Smooth muscle cell of the brain vasculature (primary cell): ENCODE data around the gene RNASEH2A.
"Not testable (repeated sequence)": the region's sequence is repeated elsewhere in the genome, so short reads cannot be mapped to it uniquely, and the experiment has no call there.

Source experiments
- DNase-seq: peaks from one replicate; pipeline ENCODE4 v3.0.0-alpha.2; 2012; ENCODE audit warnings: low read depth, low spot score

RNASEH2A gene

DNA sequence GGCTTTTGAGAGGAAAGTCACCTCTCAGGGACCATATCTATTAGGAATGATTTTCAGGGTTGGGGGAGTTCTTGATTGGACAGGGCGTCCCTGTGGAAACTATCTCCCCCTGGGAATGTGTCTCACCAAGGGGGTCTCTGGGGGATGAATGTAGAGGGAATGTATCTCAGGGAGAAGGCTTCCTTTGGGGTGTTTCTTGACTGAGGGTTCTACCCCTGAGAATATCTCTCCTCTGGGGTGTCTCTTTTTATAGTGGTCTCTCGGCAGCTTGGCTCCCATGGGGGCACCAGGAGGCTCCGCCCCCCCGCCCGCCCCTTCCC is 27.0 kb downstream of the RNASEH2A start:
- no peak for DNase-seq

DNA sequence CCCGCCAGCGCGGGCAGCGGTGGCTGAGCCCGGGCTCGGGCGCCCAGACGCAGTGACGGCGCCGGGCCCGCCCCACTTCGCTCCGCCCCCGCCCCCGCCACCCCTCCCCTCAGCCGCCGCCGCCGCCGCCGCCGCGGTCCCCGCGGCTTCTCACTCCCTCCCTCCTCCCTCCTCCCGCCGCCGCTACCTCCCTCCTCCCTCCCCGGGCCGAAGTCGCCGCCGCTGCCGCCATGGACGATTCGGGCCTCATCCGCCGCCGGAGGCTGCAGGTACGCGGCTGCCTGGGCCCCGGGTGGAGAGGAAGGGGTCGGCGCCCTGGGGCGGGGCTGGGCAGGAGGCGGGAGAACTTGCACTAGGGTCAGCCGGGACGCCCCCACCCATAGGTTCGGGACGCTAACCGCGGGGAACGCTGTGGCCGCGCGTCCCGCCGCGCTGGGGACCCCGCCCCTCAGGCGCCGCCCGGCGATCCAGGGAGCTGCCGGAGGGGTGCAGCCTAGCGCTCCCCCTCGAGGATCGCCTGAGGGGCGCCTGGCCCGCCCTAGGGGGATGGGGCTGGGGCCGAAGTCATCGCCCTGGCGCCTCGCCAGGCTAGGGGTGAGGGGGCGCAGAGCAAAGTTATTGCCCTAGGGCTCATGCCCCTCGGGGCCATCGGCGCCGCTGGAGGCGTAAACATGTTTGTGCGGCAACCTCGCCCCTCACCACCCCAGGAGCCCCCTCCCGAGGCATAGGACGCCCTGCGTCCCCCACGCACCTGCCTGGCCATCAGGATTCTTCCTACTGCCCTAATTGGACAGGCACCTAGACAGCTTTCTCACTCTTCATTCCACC is 27.6 kb downstream of the RNASEH2A start:
- no peak for DNase-seq

DNA sequence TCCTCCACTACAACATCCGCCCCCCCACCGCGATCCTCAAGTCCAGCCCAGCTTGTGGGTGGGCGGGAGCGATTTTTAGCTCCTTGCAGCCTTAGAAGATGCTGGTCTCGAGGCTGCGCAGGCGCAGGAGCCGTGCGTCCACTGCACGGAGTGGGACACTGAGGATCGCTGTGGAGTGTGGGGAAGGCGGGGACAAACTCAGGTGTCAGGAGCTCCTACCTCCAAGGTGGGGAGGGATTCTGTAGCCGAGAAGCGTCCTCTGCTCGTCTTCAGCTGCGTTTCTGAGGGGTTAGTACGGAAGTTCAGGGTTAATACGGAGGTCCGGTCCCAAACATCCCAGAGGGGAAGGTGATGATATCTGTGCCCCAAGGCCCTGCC is 28.2 kb downstream of the RNASEH2A start, which contains the start of gene RTBDN:
TSS of gene RTBDN (minus strand) at position 14 of the 378 bp plus-strand sequence. CDS start 4,600 bp downstream, outside the sequence.
- no peak for DNase-seq

DNA sequence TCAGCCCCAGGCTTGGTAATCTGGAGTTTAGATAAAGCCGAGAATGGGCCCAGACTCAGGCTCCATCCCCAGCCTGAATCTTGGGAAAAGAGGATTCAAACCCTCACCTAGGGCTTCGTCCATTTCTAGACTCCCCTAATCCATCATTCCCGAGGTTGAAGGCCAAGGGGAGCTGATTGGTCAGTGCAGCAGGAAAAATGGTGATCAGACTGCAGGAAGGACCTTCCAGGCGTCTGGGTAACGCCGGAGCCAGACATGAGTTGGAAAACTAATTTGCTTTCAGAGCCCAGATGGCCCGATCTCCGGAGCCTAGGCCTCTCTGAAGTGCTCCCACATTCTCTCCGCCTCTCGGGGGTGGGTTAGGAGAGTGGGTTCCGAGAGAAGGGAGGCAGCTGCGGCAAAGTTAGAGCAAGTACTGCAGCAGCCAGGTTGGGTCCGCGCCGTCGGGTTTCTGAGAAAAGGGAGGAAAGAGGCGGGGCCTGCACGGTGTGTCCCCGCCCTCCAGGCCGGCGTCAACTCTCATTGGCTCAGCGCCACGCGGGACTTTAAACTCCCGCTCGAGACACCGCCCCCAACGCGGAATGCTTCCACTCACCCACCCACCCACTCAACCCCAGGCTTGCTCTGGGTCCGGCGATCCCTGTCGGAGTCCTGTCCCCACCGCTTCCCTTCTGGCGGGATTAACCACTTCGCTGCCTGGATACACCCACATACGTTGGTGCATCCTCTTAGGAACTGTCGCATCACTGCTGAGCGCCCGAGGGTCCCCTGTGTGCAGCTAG is 28.8 kb downstream of the RNASEH2A start:
- DNase-seq, result no peak

DNA sequence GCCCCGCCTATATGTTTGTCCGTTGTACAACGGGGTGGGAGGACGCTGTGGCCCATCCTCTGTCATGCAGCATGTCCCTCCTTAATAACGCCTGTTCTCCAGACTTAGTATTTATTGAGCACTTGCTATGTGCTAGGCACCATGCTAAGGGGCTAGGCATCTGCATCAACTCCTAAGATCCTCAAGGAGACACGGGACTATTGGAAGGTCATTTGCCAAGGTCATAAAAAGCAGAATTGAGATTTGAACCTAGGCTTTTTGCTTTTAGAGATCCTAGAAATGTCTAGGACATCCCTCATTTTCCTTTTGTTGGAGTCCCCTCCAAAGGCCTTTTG is 30.1 kb downstream of the RNASEH2A start:
- no peak for DNase-seq

DNA sequence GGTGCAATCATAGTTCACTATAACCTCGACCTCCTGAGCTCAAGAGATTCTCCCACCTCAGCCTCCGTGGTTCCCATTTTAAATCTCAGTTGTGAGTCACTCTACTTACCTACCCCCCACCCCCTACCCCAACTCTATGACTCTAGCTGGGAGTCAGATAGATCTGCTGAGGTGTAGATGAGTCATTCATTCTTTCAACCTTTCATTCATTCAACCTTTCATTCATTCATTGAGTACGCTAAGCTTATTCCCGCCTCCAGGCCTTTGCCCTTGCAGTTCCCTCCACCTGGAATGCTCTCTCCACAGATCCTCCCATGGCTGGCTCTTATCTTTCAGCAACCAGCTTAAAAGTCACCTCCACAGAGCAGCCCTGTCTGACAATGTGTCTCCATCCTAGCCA is 30.8 kb downstream of the RNASEH2A start:
- DNase-seq, result no peak

DNA sequence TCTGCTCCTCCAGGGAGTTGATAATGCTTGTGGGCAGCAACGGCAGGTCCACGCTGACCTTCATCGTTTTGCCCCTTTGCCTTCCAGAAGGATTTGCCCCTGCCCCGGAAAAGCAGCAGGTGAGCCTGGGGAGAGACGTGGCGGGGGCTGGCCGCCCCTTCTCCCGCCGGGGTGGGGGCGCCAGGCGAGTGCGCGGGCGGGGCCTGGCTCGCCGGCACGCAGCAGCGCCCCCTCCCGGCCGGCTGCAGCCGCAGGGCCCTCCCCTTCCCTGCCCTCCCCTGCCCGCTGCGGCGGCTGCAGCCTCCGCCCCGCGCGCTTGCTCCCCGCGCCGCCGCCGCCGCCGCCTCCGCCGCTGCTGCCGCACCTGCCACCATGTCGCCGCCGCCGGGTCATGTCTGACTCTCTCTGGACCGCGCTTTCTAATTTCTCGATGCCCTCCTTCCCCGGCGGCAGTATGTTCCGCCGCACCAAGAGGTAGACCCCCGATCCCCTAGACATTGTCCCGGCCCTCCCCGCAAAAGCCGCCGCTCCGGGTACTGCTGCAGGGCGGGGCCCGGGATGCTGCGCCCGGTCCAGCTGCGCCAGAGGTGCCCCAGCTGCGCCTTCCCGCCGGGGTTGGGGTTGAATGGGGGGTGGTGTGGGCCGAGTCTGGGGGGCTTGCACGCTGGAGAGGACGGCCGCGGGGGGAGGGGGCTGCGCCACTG is 31.9 kb downstream of the RNASEH2A start, which contains the start of gene MAST1:
TSS of gene MAST1 (plus strand) at position 334 of the 704 bp plus-strand sequence. CDS start at position 392, 58 bp downstream.
- DNase-seq, result no peak

DNA sequence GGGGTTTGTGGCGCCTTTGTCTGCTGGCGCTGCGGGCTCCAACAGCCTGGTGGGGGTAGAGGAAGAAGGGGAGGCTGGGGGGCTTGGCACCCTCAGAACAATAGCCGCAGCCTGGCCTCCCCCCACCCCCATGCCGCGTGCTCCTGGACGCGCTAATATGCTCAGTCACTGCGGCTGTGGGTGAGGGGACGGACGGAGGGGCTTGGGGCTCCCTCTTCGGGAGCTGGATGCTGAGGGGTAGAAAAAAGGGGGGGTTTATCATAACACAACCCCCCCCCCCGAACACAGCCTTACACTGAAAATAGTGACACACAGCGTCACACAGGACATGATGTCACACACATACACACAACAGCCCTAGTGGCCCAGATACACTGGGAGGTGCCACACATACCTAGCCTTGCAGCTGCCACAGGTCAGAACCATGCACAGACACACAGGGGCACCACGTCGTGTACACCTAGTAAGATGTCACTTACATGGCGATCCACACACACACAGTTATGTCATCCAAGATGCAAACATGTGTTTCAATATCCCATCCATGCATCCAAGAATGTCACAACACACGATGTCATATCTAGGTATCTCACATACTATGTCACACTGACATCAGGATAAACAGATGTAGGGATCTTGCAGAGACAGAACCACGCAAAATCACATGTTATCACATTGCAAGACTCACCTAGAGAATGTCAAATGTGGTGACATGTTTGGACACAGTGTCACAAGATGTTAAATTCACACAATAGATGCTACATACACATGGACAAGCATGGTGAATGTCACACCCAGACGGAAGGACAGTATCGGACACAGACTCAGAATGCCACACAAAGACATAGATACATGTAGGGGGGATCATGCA is 32.7 kb downstream of the RNASEH2A start:
- no peak for DNase-seq

DNA sequence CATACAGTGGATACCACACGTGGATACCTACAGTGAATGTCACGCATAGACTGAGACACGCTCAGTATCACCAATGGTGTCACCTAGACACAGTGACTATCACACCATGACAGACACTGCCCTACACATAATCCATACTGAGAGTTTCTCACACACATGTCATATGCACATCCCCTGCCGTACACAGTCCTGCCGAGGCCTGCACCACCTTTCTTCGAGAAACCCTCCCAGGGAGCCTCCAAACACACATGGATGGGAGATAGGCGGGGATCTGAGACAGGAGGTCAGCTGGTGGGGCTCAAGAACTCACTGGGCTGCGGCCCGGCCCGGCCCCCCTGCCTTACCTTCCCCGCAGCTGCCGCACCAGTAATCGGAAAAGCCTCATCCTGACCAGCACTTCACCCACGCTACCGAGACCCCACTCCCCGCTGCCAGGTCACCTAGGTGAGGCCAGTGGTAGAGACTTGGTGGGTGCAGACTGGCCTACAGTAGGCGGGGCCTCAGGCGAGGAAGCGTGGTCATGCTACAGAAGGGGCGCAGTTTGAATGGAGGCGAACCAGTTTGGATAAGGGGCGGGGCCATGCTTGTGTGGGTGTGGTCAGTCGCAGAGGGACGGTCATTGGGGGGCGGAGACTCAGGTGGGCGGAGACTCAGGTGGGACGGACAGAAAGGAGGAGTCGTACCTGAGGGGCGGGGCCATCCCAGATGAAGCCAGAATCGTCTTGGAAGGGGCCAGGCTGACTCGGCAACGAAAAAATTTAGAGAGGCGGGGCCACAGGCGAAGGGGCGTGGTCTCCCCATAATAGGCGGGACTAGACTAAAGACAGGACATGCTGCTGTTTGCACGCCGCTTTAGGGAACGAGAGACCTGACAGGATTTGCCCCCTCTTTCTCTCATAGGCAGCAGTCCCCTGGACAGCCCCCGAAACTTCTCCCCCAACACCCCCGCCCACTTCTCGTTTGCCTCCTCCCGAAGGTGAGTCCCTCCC is 34.0 kb downstream of the RNASEH2A start:
- no peak for DNase-seq

DNA sequence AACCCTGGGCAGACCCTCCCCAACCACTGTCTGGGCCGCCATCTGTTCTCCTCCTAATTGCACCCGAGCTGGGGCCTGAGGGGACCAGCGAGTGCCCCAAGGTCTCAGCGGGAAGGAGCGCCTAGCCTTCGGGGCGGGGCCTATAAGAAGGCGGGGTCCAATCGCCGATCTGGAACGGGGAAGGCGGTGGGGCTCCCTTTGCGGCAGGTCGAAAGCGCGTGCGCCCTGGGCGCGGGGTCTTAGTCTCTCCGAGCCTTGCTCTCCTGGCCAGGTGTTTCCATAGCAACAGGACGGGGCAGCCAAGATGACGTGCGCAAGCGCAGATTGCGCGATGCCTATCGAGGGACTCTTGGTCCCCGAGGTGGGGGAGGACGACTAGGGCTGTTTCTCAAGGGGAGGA is 34.7 kb downstream of the RNASEH2A start:
- DNase-seq, result no peak

DNA sequence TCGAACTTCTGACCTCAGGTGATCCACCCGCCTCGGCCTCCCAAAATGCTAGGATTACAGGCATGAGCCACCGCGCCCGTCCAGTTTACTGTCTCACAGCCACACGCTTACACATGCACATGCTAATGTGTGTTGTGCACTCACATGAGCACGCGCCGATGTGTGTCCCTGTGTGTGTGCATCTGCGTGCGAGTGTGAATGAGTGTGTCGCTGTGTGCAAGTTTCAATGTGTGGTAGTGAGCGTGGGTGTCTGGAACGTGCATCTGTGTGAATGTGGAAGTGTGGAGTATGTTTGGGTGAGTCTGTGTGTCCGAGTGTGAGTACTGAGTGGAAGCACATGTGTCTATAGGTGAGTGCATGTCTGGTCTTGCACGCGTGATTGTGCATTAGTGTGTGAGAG is 36.1 kb downstream of the RNASEH2A start:
- no peak for DNase-seq

DNA sequence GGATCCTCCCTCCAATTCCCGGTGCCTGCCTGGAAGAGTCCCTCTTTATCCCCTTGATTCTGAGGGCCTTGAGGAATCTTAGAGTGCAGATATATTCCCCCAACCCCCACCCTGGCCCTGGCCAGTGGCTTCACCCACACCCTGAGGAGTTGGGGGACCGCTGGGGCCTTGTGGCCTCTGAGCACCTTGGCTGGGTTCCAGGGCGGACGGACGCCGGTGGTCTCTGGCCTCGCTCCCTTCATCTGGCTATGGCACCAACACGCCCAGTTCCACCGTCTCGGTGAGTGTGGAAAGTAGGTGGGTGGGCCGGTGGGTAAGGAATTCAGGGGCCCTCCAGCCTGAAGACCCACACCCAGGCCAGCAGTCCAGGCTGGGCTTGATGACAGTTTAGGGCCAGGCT is 36.9 kb downstream of the RNASEH2A start:
- DNase-seq, result no peak

DNA sequence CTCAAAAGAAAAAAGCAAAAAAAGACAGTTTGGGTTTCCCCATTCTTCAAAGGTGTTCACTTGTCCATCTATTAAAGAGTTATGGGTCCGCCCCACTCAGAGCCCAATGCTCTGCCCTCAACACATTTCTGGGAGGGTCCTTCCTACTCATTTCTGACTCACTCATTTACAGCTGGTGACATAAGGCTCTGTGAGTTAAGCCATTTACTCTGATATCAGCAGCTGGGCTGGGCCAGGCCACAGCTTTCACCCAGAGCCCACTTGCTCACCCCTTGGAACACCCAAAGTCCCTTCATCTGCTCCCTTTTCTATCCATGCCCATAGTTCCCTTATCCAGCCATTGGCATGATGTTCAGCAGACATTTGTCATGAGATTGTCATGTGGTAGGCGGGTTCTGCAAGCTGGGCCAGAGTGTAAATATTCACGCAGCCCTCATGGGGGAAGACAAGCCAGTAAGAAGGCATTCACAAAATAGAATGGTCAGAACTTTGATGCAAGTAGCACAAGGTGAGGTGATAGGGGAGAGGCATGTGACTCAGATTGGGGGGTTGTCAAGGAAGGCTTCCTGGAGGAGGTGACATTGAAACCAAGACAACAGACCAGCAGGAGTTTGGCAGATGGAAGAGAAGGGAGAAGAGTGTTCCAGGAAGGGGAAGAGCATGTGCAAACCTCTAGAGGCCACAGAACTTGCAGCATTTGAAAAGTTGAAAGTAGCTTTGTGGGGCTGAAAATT is 37.8 kb downstream of the RNASEH2A start:
- DNase-seq, result no peak

DNA sequence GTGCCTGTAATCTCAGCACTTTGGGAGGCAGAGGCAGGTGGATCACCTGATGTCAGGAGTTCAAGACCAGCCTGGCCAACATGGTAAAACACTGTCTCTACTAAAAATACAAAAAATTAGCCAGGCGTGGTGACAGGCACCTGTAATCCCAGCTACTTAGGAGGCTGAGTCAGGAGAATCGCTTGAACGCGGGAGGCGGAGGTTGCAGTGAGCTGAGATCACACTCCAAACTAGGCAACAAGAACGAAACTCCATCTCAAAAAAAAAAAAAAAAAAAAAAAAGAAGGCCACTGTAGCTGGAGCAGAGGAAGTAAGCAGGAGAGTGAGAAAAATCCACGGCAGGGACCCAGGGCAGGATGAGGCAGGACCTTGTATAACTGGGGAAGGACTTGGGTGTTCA is 40.2 kb downstream of the RNASEH2A start:
- DNase-seq, result not testable (repeated sequence)

DNA sequence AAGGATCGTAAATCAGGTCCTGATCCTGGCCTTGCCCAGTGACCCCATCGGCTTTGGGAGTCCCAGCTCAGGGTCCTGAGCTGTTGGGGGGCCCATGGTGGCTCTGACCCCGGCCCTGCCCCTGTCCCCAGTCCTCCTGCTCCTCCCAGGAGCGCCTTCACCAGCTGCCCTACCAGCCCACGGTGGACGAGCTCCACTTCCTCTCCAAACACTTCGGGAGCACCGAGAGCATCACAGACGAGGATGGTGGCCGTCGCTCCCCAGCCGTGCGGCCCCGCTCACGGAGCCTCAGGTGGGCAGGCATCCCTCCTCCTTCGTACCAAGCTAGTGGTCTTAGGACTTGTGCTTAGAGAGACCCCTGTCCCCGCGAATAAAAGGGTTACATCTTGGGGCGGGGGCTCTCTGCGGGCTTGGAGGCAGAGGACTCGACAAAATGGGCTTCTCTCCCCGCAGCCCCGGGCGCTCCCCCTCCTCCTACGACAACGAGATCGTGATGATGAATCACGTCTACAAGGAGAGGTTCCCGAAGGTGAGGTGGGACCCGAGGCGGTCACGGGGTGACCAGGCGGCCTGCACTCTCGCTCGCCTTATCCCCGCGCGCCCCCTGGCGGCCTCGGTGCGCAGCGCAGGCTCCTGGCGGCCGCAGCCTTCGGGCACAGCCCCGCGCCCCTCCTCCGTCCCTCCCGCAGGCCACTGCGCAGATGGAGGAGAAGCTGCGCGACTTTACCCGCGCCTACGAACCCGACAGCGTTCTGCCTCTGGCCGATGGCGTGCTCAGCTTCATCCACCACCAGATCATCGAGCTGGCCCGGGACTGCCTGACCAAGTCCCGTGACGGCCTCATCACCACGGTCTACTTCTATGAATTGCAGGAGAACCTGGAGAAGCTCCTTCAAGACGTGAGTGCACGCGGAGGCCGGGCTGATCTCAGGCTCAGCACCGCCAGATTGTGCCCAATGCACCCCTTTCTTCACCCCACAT is 41.1 kb downstream of the RNASEH2A start:
- DNase-seq, result peak; percentile 17

DNA sequence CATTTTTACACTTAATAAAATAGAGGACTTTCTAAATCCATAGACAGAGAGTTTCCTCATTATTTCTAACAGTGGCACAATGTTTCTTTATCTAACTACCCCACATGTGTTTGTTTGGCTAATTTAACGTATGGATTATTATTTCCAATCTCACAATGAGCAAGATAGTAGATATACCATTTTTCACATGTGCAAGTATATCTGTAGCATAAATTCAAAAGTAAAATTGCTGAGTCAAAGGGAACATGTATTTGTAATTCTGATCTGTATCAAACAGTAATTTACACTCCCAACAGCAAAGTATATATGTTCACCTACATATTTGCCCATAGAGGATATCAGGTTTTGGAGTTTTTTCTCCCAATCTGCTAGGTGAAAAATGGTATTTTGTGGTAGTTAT is 50.3 kb downstream of the RNASEH2A start:
- no peak for DNase-seq

DNA sequence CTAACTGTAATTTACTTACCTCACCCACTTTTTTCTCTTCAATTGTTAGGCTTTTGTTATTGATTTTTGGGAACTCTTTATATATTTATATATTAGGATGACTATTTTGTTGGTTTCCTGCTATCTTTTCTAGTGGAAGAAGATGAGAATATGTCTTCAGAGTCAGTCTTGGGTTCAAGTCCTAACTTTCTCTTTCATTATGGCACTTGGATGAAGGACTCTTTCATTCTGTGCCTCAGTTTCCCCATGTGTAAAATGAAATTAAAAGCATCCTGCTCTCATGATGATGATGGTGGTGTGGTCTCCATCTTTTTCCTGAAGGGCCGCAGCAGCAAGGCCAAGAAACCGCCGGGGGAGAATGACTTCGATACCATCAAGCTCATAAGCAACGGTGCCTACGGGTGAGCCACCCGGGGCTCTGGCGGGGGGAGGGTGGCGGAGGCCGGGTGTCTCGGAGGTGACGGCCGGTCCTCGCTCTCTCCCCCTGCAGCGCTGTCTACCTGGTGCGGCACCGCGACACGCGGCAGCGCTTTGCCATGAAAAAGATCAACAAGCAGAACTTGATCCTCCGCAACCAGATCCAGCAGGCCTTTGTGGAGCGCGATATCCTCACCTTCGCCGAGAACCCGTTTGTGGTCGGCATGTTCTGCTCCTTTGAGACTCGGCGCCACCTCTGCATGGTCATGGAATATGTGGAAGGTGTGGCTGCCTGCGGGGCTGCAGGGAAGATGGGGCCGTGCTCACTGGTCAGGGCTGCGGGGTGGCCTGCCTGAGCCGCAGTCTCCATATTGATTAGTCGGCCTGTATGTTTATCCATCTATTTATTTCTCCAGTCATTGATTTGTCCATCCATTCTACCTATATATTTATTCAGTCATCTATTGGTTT is 51.9 kb downstream of the RNASEH2A start:
- no peak for DNase-seq
